ENCODE data around the gene CRCP. TPM values are rescaled to one million over a fixed set of nuclear protein-coding genes. Genes with fewer than 3 reads are reported as not detected.

CRCP gene
- total and polyA plus RNA-seq, 2 of the 13 experiments (the other 11 are each of a cell fraction or from before 2014, with no cell fraction given), result 22.7 to 31.0 TPM

DNA sequence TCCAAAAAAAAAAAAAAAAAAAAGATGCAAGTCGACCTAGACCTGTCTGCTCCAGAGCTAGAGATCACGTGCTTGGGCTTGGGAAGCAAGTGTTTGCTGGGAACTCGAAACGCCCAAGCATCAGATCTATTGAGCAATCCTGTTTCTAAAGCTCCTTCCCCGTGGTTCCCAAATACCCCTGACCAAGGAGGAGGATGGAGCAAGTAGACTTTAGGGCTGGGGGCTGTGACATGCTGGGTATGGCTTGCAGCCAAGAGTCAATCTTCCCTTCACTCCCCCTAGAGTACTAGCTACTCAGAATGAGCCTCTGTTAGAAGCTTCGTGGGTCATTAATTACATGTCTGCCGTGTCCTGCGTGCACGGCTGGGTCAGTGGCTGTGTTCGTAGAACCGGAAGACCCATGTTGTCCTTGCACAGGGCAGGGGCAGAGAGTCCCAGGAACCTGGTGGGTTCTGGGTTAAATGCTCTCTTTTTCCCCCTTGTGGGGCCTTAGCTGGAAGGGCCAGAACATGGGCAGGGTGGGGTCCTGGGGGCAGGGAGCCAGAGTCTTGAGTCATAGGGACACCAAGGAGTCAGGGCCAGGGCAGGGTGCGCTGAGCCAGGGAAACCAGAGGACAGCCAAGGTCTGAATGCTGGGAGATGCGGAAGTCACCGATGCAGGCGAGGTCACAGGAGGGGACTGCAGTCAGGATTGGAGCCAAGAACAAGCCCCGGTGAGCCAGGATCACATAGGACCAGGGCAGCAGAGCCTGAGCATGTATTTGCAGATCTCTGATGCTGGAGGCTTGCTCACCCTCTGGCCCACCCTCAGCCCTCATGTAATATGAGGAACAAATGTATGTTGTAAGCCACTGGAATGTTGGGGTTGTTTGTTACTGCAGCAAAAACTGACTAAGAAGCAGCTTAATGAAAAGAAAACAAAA lies 55.9 kb downstream of the CRCP start (continued):
- TF ChIP-seq ELK4 (CRISPR knock-in tag; IDR thresholded peaks at IDR 0.05; ENCODE audit: borderline replicate concordance), result no peak
- TF ChIP-seq ZNF570 (CRISPR knock-in tag; IDR thresholded peaks at IDR 0.05; ENCODE audit: borderline replicate concordance), result no peak
- TF ChIP-seq ATF3 (CRISPR knock-in tag; IDR thresholded peaks at IDR 0.05), result no peak
- no peak for TF ChIP-seq SNAPC4 (CRISPR knock-in tag; IDR thresholded peaks at IDR 0.05)
- TF ChIP-seq, protein P1, sequence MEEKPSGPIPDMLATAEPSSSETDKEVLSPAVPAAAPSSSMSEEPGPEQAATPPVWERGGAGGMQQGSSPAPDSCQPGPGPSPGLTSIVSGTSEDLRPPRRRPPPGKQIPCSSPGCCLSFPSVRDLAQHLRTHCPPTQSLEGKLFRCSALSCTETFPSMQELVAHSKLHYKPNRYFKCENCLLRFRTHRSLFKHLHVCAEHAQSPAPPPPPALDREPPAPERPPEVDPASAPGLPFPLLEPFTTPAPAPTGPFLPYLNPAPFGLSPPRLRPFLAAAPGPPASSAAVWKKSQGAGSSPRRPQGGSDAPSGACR (CRISPR knock-in tag; IDR thresholded peaks at IDR 0.05), result no peak
- no peak for TF ChIP-seq ZSCAN20 (CRISPR knock-in tag; IDR thresholded peaks at IDR 0.05; ENCODE audit: borderline replicate concordance)
- TF ChIP-seq ZBTB20 (CRISPR knock-in tag; IDR thresholded peaks at IDR 0.05; ENCODE audit: borderline replicate concordance, low read depth), result no peak
- TF ChIP-seq HOMEZ (CRISPR knock-in tag; IDR thresholded peaks at IDR 0.05; ENCODE audit: low read depth), result 0 out of 2 replicates have a peak, but pooled peaks have one; percentile 46
- TF ChIP-seq CBX2 (IDR thresholded peaks at IDR 0.05; ENCODE audit: low read depth, low read length), result no peak
- TF ChIP-seq CBX2 (CRISPR knock-in tag; IDR thresholded peaks at IDR 0.05; ENCODE audit: low read depth), result no peak
- TF ChIP-seq, protein P2, sequence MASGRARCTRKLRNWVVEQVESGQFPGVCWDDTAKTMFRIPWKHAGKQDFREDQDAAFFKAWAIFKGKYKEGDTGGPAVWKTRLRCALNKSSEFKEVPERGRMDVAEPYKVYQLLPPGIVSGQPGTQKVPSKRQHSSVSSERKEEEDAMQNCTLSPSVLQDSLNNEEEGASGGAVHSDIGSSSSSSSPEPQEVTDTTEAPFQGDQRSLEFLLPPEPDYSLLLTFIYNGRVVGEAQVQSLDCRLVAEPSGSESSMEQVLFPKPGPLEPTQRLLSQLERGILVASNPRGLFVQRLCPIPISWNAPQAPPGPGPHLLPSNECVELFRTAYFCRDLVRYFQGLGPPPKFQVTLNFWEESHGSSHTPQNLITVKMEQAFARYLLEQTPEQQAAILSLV (CRISPR knock-in tag; IDR thresholded peaks at IDR 0.05; ENCODE audit: borderline replicate concordance), result no peak
- no peak for TF ChIP-seq THAP7 (CRISPR knock-in tag; IDR thresholded peaks at IDR 0.05)
- TF ChIP-seq ZSCAN31 (CRISPR knock-in tag; IDR thresholded peaks at IDR 0.05; ENCODE audit: low read depth), result no peak
- TF ChIP-seq KDM2A (CRISPR knock-in tag; IDR thresholded peaks at IDR 0.05; ENCODE audit: borderline replicate concordance, low read depth), result peak; percentile 26; the same call in 1 of the 2 replicates
- TF ChIP-seq, protein P3, sequence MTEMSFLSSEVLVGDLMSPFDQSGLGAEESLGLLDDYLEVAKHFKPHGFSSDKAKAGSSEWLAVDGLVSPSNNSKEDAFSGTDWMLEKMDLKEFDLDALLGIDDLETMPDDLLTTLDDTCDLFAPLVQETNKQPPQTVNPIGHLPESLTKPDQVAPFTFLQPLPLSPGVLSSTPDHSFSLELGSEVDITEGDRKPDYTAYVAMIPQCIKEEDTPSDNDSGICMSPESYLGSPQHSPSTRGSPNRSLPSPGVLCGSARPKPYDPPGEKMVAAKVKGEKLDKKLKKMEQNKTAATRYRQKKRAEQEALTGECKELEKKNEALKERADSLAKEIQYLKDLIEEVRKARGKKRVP (CRISPR knock-in tag; IDR thresholded peaks at IDR 0.05), result no peak

Measured in HepG2 (cell line).